K562 (cell line): Measurements from ENCODE around the gene PTH1R.

Experiments
- CTCF ChIP-seq, 3 experiments: IDR thresholded peaks in 2 of 3; conservative IDR thresholded peaks in 1 of 3; 2 replicates each; pipeline ENCODE4 v1.5.1; 2011 to 2012; ENCODE audit warnings: low read length in 3 of 3, mild to moderate bottlenecking in 3 of 3, control low read depth in 2 of 3, improper control_type of control experiment in 1 of 3, inconsistent platforms in 1 of 3, low read depth in 1 of 3, mixed read lengths in 1 of 3, moderate library complexity in 1 of 3; ENCODE audit not compliant: insufficient read depth in 2 of 3
- FOXK2 ChIP-seq, 2 experiments: fragments of 450-650 bp; IDR thresholded peaks in 1 of 2; conservative IDR thresholded peaks in 1 of 2; 2 replicates each; pipeline ENCODE4 v1.6.1; 2016; ENCODE audit warnings: low read depth in 2 of 2, mild to moderate bottlenecking in 1 of 2
- HMG20B ChIP-seq: fragments of 250-450 bp; sonication (Bioruptor Pico); IDR thresholded peaks from 2 replicates; pipeline ENCODE4 v1.5.0; 2021; ENCODE audit warnings: mild to moderate bottlenecking
- KAT7 ChIP-seq: sonication (generic); formaldehyde crosslinking; IDR thresholded peaks from 2 replicates; pipeline ENCODE4 v1.8.0; 2022; ENCODE audit warnings: missing genetic modification reagents, mild to moderate bottlenecking, borderline replicate concordance
- MTA3 ChIP-seq: fragments of 450-650 bp; formaldehyde crosslinking; IDR thresholded peaks from 2 replicates; pipeline ENCODE4 v1.6.1; 2017; ENCODE audit warnings: mild to moderate bottlenecking, borderline replicate concordance
- POLR2AphosphoS5 ChIP-seq: IDR thresholded peaks from 2 replicates; pipeline ENCODE4 v1.6.1; 2011; ENCODE audit warnings: mild to moderate bottlenecking, low read depth, low read length, moderate library complexity; ENCODE audit not compliant: control insufficient read depth, insufficient read depth
- PYGO2 ChIP-seq: fragments of 450-650 bp; IDR thresholded peaks from 2 replicates; pipeline ENCODE4 v1.6.1; 2016; ENCODE audit warnings: mild to moderate bottlenecking, missing genetic modification characterization, moderate library complexity, missing compliant biosample characterization
- RAD21 ChIP-seq, 2 experiments: fragments of 250-450 bp in 1 of 2; fragments of 450-650 bp in 1 of 2; sonication (Bioruptor Pico) in 1 of 2; formaldehyde crosslinking in 1 of 2; IDR thresholded peaks in 1 of 2; conservative IDR thresholded peaks in 1 of 2; 2 replicates each; pipeline versions ENCODE4 v1.4.0 to v1.8.0; 2020 to 2022; ENCODE audit warnings: mild to moderate bottlenecking in 2 of 2, moderate library complexity in 1 of 2
- SRF ChIP-seq, 2 experiments: fragments of 250-450, 450-650 bp in 1 of 2; sonication (Bioruptor Pico) in 1 of 2; sonication (generic) in 1 of 2; formaldehyde crosslinking; IDR thresholded peaks; 2 replicates each; pipeline versions ENCODE4 v1.5.0 to v1.5.1; 2020 to 2022; ENCODE audit warnings: mild to moderate bottlenecking in 1 of 2, missing genetic modification reagents in 1 of 2
- ZFP36 ChIP-seq: fragments of 150-350 bp; IDR thresholded peaks from 2 replicates; pipeline ENCODE4 v1.6.1; 2018; ENCODE audit warnings: low read length, low read depth; ENCODE audit not compliant: partially characterized antibody
- ZNF324 ChIP-seq: fragments of 250-450 bp; sonication (Bioruptor Pico); IDR thresholded peaks from 2 replicates; pipeline ENCODE4 v1.4.0; 2020; ENCODE audit warnings: mild to moderate bottlenecking

- TF ChIP-seq POLR2AphosphoS5: no peak
- no peak for TF ChIP-seq RAD21 (CRISPR knock-in tag; conservative IDR thresholded peaks at IDR 0.05 in 1 of 2, IDR thresholded peaks at IDR 0.05 in 1 of 2)
- TF ChIP-seq ZNF324 (CRISPR knock-in tag): no peak
- no peak for TF ChIP-seq FOXK2 (conservative IDR thresholded peaks at IDR 0.05 in 1 of 2, IDR thresholded peaks at IDR 0.05 in 1 of 2; ENCODE audit: low read depth in 2 of 2)
- TF ChIP-seq PYGO2 (tag): no peak
- no peak for TF ChIP-seq MTA3
- TF ChIP-seq KAT7 (CRISPR knock-in tag): no peak
- TF ChIP-seq ZFP36: no peak
- TF ChIP-seq HMG20B (CRISPR knock-in tag): no peak
- TF ChIP-seq SRF (CRISPR knock-in tag; IDR thresholded peaks at IDR 0.05): no peak
- no peak for TF ChIP-seq CTCF (IDR thresholded peaks at IDR 0.05 in 2 of 3, conservative IDR thresholded peaks at IDR 0.05 in 1 of 3; ENCODE audit: insufficient read depth in 2 of 3, low read depth in 1 of 3, low read length in 3 of 3)
Measured at GRCh38 chr3:46930945-46931403, 53.5 kb downstream of the PTH1R start.
